Measurements from ENCODE around the gene LDHA. TPM values are rescaled to one million over a fixed set of nuclear protein-coding genes. Genes with fewer than 3 reads are reported as not detected.

LDHA gene
- total and polyA plus RNA-seq, 9 of the 15 experiments (the other 6 are each of a cell fraction or from before 2014, with no cell fraction given): 535 to 3,001 (median 926) TPM

- TF ChIP-seq ELF2 (CRISPR knock-in tag; IDR thresholded peaks at IDR 0.05) (no peak), ZBTB49 (CRISPR knock-in tag; IDR thresholded peaks at IDR 0.05; ENCODE audit: borderline replicate concordance) (no peak), PCBP1 (IDR thresholded peaks at IDR 0.05; ENCODE audit: low read depth, low read length, poor library complexity, severe bottlenecking) (no peak), BCOR (IDR thresholded peaks at IDR 0.05) (no peak), ZNF445 (CRISPR knock-in tag; IDR thresholded peaks at IDR 0.05; ENCODE audit: low read depth) (no peak), FOXK2 (conservative IDR thresholded peaks at IDR 0.05 in 1 of 2, IDR thresholded peaks at IDR 0.05 in 1 of 2; ENCODE audit: low read depth in 2 of 2) (0 out of 4 replicates have a peak, but pooled peaks of 1 of the 2 experiments have one; percentile 33), CREB1 (IDR thresholded peaks at IDR 0.05) (no peak), CREB1 (CRISPR knock-in tag; IDR thresholded peaks at IDR 0.05) (0 out of 2 replicates have a peak, but pooled peaks have one; percentile 16), ZNF316 (IDR thresholded peaks at IDR 0.05) (peak; percentile 76; the same call in 1 of the 2 replicates), ZNF740 (CRISPR knock-in tag; IDR thresholded peaks at IDR 0.05) (no peak), ZNF740 (tag; IDR thresholded peaks at IDR 0.05) (no peak), FOXA1 (IDR thresholded peaks at IDR 0.05; ENCODE audit: borderline replicate concordance) (no peak), ATF4 (CRISPR knock-in tag; IDR thresholded peaks at IDR 0.05) (no peak)
Measured at GRCh38 chr11:18371279-18371678, 23.1 kb upstream of the LDHA start (continued).
